Measurements from ENCODE around the gene COMTD1.

DNA sequence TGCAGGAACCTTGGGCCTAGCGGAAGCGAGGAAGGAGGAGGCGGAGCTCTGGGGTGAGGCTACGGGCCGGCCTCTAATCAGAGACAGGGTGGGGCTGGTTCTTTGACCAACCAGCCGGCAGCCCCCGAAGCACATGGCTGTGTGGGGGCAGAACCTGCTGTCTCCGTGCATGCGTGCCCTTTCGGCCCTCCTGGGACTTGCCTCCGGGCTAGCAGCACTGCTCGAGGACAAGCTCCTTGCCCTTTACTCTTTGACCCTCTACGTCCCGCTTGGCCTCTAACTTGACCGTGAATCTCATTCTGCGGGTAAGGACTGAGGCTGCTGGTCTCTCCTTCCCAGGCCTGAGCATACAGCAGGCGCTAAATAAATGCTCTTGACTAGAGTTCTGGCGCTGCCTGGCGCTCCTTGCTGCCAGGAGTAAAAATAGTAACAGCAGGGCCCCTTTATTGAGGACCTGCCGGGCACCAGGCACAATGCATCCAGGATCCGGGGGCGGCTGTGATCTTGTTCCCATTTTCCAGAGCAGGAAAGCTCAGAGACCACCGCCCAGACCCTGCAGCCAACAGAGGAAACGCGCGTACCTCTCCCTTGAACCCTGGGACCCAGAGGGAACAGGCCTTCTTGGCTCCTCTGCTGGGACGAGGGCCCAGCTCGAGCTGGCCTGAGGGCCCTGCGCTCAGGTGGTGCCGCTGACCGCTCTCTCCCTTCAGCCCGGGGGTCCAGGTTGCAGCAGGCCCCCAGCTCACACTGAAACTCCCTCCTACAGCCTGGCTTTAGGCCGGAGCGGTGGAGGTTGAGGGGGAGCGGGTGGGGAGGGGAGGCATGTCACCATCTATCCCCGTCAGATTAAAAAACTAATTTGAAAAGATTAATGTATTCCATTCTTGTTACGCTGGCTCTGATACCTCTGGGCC lies 2.7 kb upstream of the COMTD1 start:
- TF ChIP-seq, protein P1, sequence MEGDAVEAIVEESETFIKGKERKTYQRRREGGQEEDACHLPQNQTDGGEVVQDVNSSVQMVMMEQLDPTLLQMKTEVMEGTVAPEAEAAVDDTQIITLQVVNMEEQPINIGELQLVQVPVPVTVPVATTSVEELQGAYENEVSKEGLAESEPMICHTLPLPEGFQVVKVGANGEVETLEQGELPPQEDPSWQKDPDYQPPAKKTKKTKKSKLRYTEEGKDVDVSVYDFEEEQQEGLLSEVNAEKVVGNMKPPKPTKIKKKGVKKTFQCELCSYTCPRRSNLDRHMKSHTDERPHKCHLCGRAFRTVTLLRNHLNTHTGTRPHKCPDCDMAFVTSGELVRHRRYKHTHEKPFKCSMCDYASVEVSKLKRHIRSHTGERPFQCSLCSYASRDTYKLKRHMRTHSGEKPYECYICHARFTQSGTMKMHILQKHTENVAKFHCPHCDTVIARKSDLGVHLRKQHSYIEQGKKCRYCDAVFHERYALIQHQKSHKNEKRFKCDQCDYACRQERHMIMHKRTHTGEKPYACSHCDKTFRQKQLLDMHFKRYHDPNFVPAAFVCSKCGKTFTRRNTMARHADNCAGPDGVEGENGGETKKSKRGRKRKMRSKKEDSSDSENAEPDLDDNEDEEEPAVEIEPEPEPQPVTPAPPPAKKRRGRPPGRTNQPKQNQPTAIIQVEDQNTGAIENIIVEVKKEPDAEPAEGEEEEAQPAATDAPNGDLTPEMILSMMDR (IDR thresholded peaks at IDR 0.05; ENCODE audit: control extremely low read depth in 1 of 3, insufficient read depth in 1 of 3, low read depth in 1 of 3, low read length in 3 of 3): no peak
- TF ChIP-seq BCL11A (IDR thresholded peaks at IDR 0.05; ENCODE audit: low read depth in 2 of 2, low read length in 2 of 2): no peak
- no peak for TF ChIP-seq EP300 (IDR thresholded peaks at IDR 0.05; ENCODE audit: borderline replicate concordance in 1 of 2, low read depth in 2 of 2, low read length in 2 of 2)
- no peak for TF ChIP-seq POLR2AphosphoS5 (IDR thresholded peaks at IDR 0.05; ENCODE audit: low read depth, low read length)
- no peak for TF ChIP-seq RAD21 (IDR thresholded peaks at IDR 0.05 in 1 of 2, conservative IDR thresholded peaks at IDR 0.05 in 1 of 2; ENCODE audit: low read depth in 2 of 2, low read length in 2 of 2)
- TF ChIP-seq TEAD4 (IDR thresholded peaks at IDR 0.05; ENCODE audit: low read depth, low read length): no peak
- TF ChIP-seq CREB1 (IDR thresholded peaks at IDR 0.05): no peak
- TF ChIP-seq EZH2 (IDR thresholded peaks at IDR 0.05; ENCODE audit: low read depth, low read length, severe bottlenecking): no peak
